M059J (cell line): ENCODE results near the gene SLC35F3. TPM values are rescaled to one million over a fixed set of nuclear protein-coding genes. Genes with fewer than 3 reads are reported as not detected.

Experiments used
- DNase-seq: peaks from one replicate; pipeline ENCODE4 v3.0.0-alpha.2; 2012; ENCODE audit warnings: low read depth
- total RNA-seq: library from RNA; depleted of rRNA; stranded (reverse); fragments of >200 nt; shearing (Covaris generic); gene quantifications from 2 replicates; pipeline ENCODE4 v1.2.3, GENCODE V29; 2014

Gene SLC35F3
- total RNA-seq, 1 experiment from 2014 or later: 0.64 TPM

- DNase-seq: no peak
These were observed 315.2 kb downstream of the SLC35F3 start for GRCh38 chr1:234219711-234220110.

DNA sequence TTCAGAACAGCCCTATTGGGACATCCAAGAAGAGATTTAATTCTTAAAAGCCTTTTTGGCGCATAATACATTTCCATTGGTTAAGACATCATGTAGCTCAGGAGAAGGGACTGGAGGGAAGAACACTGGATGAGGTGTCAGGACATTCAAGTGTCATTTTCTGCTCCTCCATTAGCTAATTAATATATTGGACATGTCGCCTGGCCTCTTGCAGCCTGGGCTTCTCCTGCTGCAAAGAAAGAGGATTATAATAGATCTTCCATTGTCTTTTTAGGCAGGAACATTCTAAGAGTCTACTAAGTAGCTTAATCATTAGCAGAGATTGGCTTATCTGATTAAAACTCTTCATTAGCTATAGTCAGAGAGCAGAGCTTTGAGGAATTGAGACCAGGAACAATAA, 317.1 kb downstream of the SLC35F3 start:
- no peak for DNase-seq

GRCh38 chr1:234222561-234223280, 318.2 kb downstream of the SLC35F3 start:
- DNase-seq: peak; percentile 84

GRCh38 chr1:234226113-234226818, 321.8 kb downstream of the SLC35F3 start:
- DNase-seq: no peak

GRCh38 chr1:234226819-234227165, 322.3 kb downstream of the SLC35F3 start:
- DNase-seq: no peak

GRCh38 chr1:234229581-234230387, 325.3 kb downstream of the SLC35F3 start:
- no peak for DNase-seq

DNA sequence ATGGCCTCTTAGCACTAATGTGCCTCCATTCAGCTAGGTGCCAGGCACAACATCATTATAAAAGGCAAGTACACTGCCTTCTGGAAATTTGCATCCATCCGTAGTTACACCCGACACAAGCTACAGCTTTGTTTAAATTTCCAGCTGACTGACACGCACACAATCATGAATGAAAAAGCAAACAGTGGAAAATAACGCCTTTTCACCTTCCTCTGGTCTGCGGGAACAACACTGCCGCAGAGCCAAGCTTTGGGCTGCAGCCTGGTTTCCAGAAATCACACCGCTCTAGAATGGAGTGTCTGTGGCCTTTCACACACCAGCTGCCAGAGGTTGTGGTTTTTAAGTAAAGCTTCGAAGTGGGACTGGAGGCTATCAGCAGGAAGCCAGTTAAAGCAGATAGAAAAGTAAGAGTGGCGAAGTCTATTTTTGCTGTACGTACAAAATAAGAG, 326.0 kb downstream of the SLC35F3 start:
- DNase-seq: no peak

DNA sequence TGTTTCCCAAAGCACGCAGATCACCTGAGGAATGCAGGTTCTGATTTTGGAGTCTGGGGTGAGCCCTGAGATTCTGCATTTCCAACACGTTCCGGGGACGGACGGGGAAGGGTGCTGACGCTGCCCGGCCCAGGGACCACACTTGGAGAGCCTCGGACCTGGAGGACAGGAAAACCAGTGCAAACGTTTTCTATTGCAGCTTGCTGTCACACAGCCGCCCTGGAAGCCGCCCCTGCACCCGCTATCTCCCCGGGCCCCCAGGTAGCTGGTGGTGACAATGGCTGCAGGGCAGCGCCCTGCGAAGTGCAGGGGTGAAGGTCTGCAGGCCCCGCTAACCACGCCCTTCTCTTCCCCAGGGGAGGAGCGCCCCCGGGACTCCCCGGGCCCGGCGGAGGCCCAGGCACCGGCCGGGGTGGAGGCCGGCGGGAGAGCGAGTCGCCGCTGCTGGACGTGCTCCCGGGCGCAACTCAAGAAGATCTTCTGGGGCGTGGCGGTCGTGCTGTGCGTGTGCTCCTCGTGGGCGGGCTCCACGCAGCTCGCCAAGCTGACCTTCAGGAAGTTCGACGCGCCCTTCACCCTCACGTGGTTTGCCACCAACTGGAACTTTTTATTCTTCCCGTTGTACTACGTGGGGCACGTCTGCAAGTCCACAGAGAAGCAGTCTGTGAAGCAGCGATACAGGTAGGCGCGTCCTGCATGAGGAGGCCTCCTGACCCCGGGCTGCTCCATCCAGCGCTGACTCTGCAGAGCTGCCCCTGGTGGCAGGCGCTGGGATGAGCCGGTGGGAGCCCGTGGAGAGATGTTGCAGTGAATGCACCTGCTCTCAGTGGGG, 326.8 kb downstream of the SLC35F3 start:
- no peak for DNase-seq

DNA sequence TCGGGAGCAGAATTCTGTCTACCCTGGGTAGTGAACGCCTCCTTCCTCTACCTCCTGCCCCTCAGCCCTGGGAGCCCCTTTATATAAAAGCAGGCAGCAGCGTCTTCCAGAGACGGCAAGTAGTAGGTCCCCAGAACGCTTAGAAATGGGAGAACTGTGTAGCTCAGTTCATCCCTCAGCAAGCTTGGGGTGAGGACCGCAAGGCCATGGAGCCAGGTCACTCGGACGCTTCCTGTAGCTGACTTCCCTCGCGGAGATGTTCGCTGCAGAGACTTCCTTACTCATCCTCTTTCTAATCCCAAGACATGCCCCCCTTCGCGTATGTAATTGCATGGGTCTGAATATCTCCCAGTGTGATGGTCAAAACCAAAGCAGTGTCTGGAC, 327.4 kb downstream of the SLC35F3 start:
- DNase-seq: no peak

DNA sequence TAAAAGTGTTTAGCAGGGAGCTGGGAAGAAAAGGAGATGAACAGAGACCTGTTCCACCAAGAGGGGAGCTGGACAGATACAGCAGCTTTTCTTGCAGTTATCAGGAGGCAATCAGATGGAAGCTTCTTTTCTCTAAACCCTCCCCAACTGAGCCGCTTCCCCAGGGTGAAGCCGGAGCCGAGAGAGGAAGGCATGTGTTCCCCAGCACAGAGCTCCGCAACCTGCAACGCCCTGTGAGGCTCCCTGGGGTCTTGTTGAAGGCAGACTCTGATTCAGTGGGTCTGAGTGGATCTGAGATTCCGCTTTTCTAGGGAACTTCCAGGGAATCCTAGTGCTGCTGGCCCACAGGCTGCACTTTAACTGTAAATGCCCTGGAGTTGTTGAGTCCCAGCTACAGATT, 329.7 kb downstream of the SLC35F3 start:
- DNase-seq: no peak

DNA sequence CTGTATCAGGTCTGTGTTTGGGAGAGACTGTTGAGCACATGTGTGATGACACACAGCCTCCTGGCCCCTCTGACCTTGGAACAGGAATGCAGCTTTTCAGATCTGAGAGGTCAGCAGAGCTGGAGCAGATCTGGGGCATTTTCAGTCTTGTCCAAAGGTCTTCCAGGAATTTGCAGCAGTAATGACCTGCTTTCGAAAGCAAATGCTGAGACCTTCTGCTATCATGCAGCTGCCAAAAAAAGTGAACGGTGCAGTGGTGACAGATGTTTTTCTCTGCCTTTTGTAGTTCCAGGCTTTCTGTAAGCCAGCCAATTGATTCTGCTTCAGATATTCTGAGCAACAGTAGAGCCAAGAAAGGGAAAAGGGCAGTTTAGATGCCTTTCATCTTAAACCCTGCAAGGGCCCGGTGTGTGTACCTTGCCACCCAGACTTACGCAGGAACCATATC, 331.0 kb downstream of the SLC35F3 start:
- no peak for DNase-seq

- no peak for DNase-seq
These were observed 332.9 kb downstream of the SLC35F3 start for GRCh38 chr1:234237393-234237792.

- DNase-seq: no peak
These were observed 333.6 kb downstream of the SLC35F3 start for GRCh38 chr1:234238060-234238459.

- DNase-seq: no peak
These were observed 335.0 kb downstream of the SLC35F3 start for GRCh38 chr1:234239515-234239914.

- no peak for DNase-seq
These were observed 335.5 kb downstream of the SLC35F3 start for GRCh38 chr1:234239936-234240335.

DNA sequence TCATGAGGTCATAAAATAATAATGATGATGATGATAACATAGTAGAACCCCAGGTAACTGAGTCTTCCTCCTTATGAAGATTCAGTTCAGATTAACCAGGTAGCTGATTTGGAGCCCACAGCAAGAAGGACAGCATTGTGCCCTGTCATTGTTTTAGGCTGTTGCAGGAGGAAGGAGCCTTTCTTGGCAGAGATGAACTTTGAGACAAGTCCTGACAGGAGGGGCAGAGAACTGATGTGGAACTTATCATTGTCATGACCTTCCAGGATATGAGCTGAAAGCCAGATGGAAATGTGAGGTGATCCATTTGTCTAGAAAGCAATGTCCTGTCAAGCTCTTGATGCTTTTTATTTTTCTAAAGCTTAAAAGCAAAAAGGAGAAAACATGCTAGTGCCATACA, 336.2 kb downstream of the SLC35F3 start:
- no peak for DNase-seq

GRCh38 chr1:234241941-234242490, 337.5 kb downstream of the SLC35F3 start:
- no peak for DNase-seq

DNA sequence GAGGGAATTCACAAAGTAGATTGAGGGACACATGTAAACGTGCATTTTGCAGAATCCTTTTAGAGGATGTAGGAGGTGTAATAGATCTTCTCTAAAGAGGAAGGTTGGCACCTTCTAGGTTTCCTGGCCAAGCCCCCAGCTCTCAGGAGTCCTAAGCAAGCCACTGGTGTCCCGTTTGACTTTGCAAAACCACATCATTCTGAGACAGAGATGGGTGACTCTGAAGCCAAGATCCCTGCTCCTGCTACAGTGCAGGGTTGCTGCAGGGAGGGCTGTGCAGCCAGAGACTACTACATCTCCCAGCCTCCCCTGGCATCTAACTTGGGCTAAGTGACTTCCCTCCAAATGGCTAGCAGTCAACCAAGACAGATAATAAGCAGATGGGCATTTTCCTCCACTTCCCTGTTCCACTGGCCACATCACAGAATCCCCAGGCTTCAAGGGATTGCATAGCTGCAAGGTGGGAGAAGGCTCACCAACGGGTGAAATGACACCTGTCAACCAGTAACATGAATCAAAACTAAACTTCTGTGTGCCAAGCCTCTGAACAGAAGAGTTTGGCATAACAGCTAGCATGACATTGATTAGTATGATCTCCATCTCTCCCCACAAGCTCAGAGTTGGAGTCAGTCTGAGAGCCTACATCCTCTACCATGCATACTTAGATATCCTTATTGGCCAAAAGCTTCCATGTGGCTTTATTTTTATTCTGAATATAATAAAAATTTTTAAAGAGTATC, 339.2 kb downstream of the SLC35F3 start:
- DNase-seq: no peak

- DNase-seq: no peak
These were observed 340.0 kb downstream of the SLC35F3 start for GRCh38 chr1:234244482-234244881.

DNA sequence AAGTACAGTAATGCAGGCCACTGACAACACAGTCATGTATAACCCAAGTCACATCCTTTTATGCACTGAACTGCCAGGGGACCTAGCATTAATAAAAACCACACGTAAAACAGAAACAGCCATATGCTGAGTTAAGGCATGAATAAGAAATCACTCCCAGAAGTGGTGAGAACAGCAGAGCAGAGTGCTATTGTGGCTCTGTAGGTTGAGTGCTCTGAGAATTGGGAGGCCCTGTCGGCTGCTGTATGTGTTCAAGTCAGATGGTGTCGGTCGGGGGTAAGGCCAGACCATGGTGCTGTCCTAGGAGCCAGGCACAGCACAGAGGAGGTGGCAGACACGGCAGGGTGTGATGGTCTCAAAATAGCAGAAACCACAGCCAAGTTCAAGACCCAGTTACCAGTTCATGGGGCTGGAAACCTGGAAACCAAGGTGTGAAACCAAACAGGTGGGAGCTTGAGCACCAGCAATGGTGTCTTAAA, 342.2 kb downstream of the SLC35F3 start:
- DNase-seq: no peak
